A549 treated with ZK216348 at 1 μM for 4 hours (cell line): ENCODE results near the gene TASL. TPM values are rescaled to one million over a fixed set of nuclear protein-coding genes. Genes with fewer than 3 reads are reported as not detected.

Experiments
- total RNA-seq: library from RNA; stranded (reverse); fragments of 200-300 nt; extraction: Qiagen RNA extraction; gene quantifications from 5 replicates; pipeline ENCODE4 v1.2.3, GENCODE V29; 2022; ENCODE audit warnings: low read depth

TASL gene, protein sequence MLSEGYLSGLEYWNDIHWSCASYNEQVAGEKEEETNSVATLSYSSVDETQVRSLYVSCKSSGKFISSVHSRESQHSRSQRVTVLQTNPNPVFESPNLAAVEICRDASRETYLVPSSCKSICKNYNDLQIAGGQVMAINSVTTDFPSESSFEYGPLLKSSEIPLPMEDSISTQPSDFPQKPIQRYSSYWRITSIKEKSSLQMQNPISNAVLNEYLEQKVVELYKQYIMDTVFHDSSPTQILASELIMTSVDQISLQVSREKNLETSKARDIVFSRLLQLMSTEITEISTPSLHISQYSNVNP
- not detected in 5 replicates for total RNA-seq

GRCh38 chrX:30577362-30577991 is at the start of gene TASL:
TASL (minus strand) TSS chrX:30577766; CDS start chrX:30560355, 17,411 bp downstream.

Other genes with a start within 250 kb of the TASL start
- gene GK, start 75.7 kb upstream of the TASL start, total RNA-seq = 1.2 to 2.5 TPM (median 1.5 TPM) in 5 replicates